ENCODE results near the gene ZSCAN5A. TPM values are rescaled to one million over a fixed set of nuclear protein-coding genes. Genes with fewer than 3 reads are reported as not detected.

The ZSCAN5A gene
- total and polyA plus RNA-seq, 9 of the 15 experiments (the other 6 are each of a cell fraction or from before 2014, with no cell fraction given), result 5.8 to 15.3 (median 11.8) TPM

DNA sequence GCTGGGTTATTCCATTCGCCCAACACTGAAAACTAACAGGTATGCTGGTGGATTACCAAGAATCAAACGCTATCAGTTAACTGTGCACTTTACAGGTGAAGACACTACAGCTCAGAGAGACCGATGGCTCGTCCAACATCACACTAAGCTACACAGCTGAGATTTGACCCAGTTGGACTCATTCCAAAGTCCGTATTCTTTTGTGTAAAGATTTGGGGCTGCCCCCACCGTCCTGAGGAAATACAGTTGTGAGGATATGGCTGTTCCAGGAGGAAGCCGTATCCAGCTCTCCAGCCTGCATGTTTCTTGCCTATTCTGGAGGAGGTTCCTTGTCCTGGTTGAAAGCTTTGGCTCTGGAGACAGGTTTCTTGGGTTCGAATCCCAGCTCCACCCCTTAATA is 4.2 kb downstream of the ZSCAN5A start:
- Histone ChIP-seq H3K27me3 (ENCODE audit: control insufficient read depth in 2 of 2, insufficient read depth in 2 of 2, low read length in 2 of 2) (no peaks in the 10 kb centered on the region), H3K4me3 (no peak overlapping the region), H2AFZ (ENCODE audit: low read depth, low read length) (no peak overlapping the region), H3K36me3 (ENCODE audit: control insufficient read depth, insufficient read depth, low read length) (peaks cover 38% of the 10 kb centered on the region), H3K9me1 (ENCODE audit: control insufficient read depth, insufficient read depth, low read length) (peaks cover 2% of the 10 kb centered on the region), H3K27ac (ENCODE audit: extremely low read depth, low read depth, low read length) (no peak overlapping the region), H3K9me3 (replicated peaks; ENCODE audit: control insufficient read depth, insufficient read depth, low read depth, low read length) (peaks cover 3% of the 10 kb centered on the region; the same call in 1 of the 2 replicates), H3K79me2 (ENCODE audit: control insufficient read depth, insufficient read depth, low read length) (peaks cover 7% of the 10 kb centered on the region), H3K4me1 (replicated peaks in 1 of 2; ENCODE audit: control insufficient read depth in 2 of 2, insufficient read depth in 2 of 2, low read length in 2 of 2) (peaks cover 13 to 21% of the 10 kb centered on the region in 2 experiments), H3K4me2 (ENCODE audit: insufficient read depth, low read length) (no peak overlapping the region), H4K20me1 (replicated peaks; ENCODE audit: control insufficient read depth, insufficient read depth, low read length) (no peaks in the 10 kb centered on the region), H3K9ac (ENCODE audit: insufficient read depth in 1 of 2, low read depth in 2 of 2, low read length in 2 of 2) (no peak overlapping the region)
- peak; percentile 35; the same call in 1 of the 2 replicates for TF ChIP-seq NFIC (IDR thresholded peaks at IDR 0.05)
- TF ChIP-seq, protein P1, sequence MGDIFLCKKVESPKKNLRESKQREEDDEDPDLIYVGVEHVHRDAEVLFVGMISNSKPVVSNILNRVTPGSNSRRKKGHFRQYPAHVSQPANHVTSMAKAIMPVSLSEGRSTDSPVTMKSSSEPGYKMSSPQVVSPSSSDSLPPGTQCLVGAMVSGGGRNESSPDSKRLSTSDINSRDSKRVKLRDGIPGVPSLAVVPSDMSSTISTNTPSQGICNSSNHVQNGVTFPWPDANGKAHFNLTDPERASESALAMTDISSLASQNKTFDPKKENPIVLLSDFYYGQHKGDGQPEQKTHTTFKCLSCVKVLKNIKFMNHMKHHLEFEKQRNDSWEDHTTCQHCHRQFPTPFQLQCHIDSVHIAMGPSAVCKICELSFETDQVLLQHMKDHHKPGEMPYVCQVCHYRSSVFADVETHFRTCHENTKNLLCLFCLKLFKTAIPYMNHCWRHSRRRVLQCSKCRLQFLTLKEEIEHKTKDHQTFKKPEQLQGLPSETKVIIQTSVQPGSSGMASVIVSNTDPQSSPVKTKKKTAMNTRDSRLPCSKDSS (IDR thresholded peaks at IDR 0.05; ENCODE audit: low read depth, partially characterized antibody), result no peak
- ATAC-seq, result no peak
- ChIA-PET POLR2A (interaction anchor here (0.8 to 1.8 kb wide), 4 partner anchors 12 to 60 kb away, joined by 3 to 7 read pairs (median 4); no protein-coding TSS in a partner anchor), CTCF (ENCODE audit: low intra/inter-chr PET ratio) (interaction anchor here (0.6 to 2.6 kb wide), 3 partner anchors 22 to 57 kb away, joined by 3 to 10 read pairs (median 5); no protein-coding TSS in a partner anchor)
- 78% methylated on average over 8 of the region's 8 CpGs for WGBS (ENCODE audit: insufficient coverage, low coverage, missing lambda C conversion rate)
- FAIRE-seq, result no peak
- DNase-seq (ENCODE audit: extremely low read depth in 1 of 4, low spot score in 3 of 4), result no peak
- in situ Hi-C loops (cut with MboI) (loop anchor here (25.0 kb wide), 1 partner anchor 673 kb away; the partner anchor contains the start of genes CCDC106, ZNF580 and ZNF581), intact Hi-C loops (cut with micrococcal nuclease) (loop anchor here (5.0 kb wide), 1 partner anchor 42 kb away; no protein-coding TSS in a partner anchor)
- no TSS peak for BruUV-seq (replicated peaks)

Measured in K562 (cell line).